ENCODE results near the gene ADAMTS8.
A peak's percentile ranks its signal among the peaks of the same experiment; 100 is the strongest.

ADAMTS8 gene

GRCh38 chr11:130462101-130462885, 33.9 kb upstream of the ADAMTS8 start:
- DNase-seq = peak; percentile 3

GRCh38 chr11:130459521-130459920, 31.1 kb upstream of the ADAMTS8 start:
- DNase-seq = no peak

- no peak for DNase-seq
These were observed 30.0 kb upstream of the ADAMTS8 start for GRCh38 chr11:130458410-130458729.

GRCh38 chr11:130457623-130458409, 29.4 kb upstream of the ADAMTS8 start:
- DNase-seq = no peak

- no peak for DNase-seq
These were observed 27.9 kb upstream of the ADAMTS8 start for GRCh38 chr11:130456286-130456685.

GRCh38 chr11:130455483-130456127, 27.2 kb upstream of the ADAMTS8 start:
- DNase-seq = no peak

- no peak for DNase-seq
These were observed 26.3 kb upstream of the ADAMTS8 start for GRCh38 chr11:130454491-130455252.

GRCh38 chr11:130452940-130453339, 24.5 kb upstream of the ADAMTS8 start:
- no peak for DNase-seq

- no peak for DNase-seq
These were observed 23.8 kb upstream of the ADAMTS8 start for GRCh38 chr11:130452176-130452575.

- DNase-seq = no peak
These were observed 23.0 kb upstream of the ADAMTS8 start for GRCh38 chr11:130451231-130452019.

GRCh38 chr11:130449996-130450769, 21.8 kb upstream of the ADAMTS8 start:
- no peak for DNase-seq

- no peak for DNase-seq
These were observed 21.0 kb upstream of the ADAMTS8 start for GRCh38 chr11:130449310-130449990.

- peak; percentile 56 for DNase-seq
These were observed 20.3 kb upstream of the ADAMTS8 start, which contains the start of gene ADAMTS15 for GRCh38 chr11:130448416-130449309. TSS of gene ADAMTS15 (plus strand) at chr11:130448645. CDS start at chr11:130448974, 329 bp downstream.

- no peak for DNase-seq
These were observed 19.6 kb upstream of the ADAMTS8 start for GRCh38 chr11:130448039-130448415.

GRCh38 chr11:130445788-130446187, 17.4 kb upstream of the ADAMTS8 start:
- no peak for DNase-seq

GRCh38 chr11:130442737-130443136, 14.3 kb upstream of the ADAMTS8 start:
- no peak for DNase-seq

- DNase-seq = no peak
These were observed 13.3 kb upstream of the ADAMTS8 start for GRCh38 chr11:130441719-130442118.

GRCh38 chr11:130439876-130440275, 11.5 kb upstream of the ADAMTS8 start:
- DNase-seq = no peak

- DNase-seq = no peak
These were observed 10.7 kb upstream of the ADAMTS8 start for GRCh38 chr11:130439160-130439519.
